Activated T-cell treated with anti-CD3 and anti-CD28 coated beads, Interleukin-2, amount 50 U/mL, for 4 hours (primary cell): ENCODE results near the gene PEAK1. TPM values are rescaled to one million over a fixed set of nuclear protein-coding genes. Genes with fewer than 3 reads are reported as not detected.

ENCODE experiments used
- ATAC-seq, 2 donors: fragments of 200-7000 bp; cut with Tn5 transposase; one replicate each; pipeline ENCODE4 v1.10.0; 2021
- DNase-seq: peaks from one replicate; pipeline ENCODE4 v3.0.0-alpha.2; 2020
- H3K27me3 Mint-ChIP-seq: one replicate; pipeline ENCODE4 v1.8.0; 2021; ENCODE audit warnings: low read depth, mixed read lengths
- H3K36me3 Mint-ChIP-seq: one replicate; pipeline ENCODE4 v1.8.0; 2022; ENCODE audit warnings: mixed read lengths; ENCODE audit not compliant: insufficient read depth
- H3K4me1 Mint-ChIP-seq: one replicate; pipeline ENCODE4 v1.8.0; 2021; ENCODE audit warnings: low read depth, mixed read lengths
- H3K4me3 Mint-ChIP-seq: one replicate; pipeline ENCODE4 v1.8.0; 2021; ENCODE audit warnings: mild to moderate bottlenecking, moderate library complexity, mixed read lengths
- H3K9me3 Mint-ChIP-seq: one replicate; pipeline ENCODE4 v1.8.0; 2021; ENCODE audit warnings: mixed read lengths
- total RNA-seq, 3 donors: library from RNA; stranded (reverse); gene quantifications; one replicate each; pipeline ENCODE4 v1.2.1, GENCODE V29; 2021

The PEAK1 gene
- total RNA-seq, 3 donors from 2014 or later = 15.5 to 23.1 (median 21.2) TPM

- Mint-ChIP-seq H3K9me3 (no peaks in the 10 kb centered on the region), H3K36me3 (peaks cover 4% of the 10 kb centered on the region), H3K4me1 (no peaks in the 10 kb centered on the region), H3K4me3 (no peak overlapping the region), H3K27me3 (no peaks in the 10 kb centered on the region)
- DNase-seq (no peak), ATAC-seq (no peak)
Measured at GRCh38 chr15:77255385-77255784, 164.5 kb downstream of the PEAK1 start.

- peaks cover 7% of the 10 kb centered on the region for H3K36me3 Mint-ChIP-seq
- no peaks in the 10 kb centered on the region for H3K4me1 Mint-ChIP-seq
- DNase-seq (no peak), ATAC-seq (peak; percentile 62 to 76)
- H3K9me3 Mint-ChIP-seq = no peaks in the 10 kb centered on the region
- H3K27me3 Mint-ChIP-seq = no peaks in the 10 kb centered on the region
- H3K4me3 Mint-ChIP-seq = no peak overlapping the region
Measured at GRCh38 chr15:77251662-77252061, 168.2 kb downstream of the PEAK1 start.

- ATAC-seq = no peak
- no peak overlapping the region for H3K4me3 Mint-ChIP-seq
- peaks cover 2% of the 10 kb centered on the region for H3K4me1 Mint-ChIP-seq
- DNase-seq = no peak
- H3K36me3 Mint-ChIP-seq = peaks cover 5% of the 10 kb centered on the region
- no peaks in the 10 kb centered on the region for H3K9me3 Mint-ChIP-seq
- no peaks in the 10 kb centered on the region for H3K27me3 Mint-ChIP-seq
Measured at GRCh38 chr15:77247116-77247515, 172.8 kb downstream of the PEAK1 start.

- H3K9me3 Mint-ChIP-seq = no peaks in the 10 kb centered on the region
- H3K4me1 Mint-ChIP-seq = peaks cover 2% of the 10 kb centered on the region
- H3K36me3 Mint-ChIP-seq = no peaks in the 10 kb centered on the region
- H3K4me3 Mint-ChIP-seq = no peak overlapping the region
- no peaks in the 10 kb centered on the region for H3K27me3 Mint-ChIP-seq
- ATAC-seq (no peak), DNase-seq (no peak)
Measured at GRCh38 chr15:77243716-77244401, 176.0 kb downstream of the PEAK1 start.

GRCh38 chr15:77243135-77243534 lies 176.8 kb downstream of the PEAK1 start:
- no peak for DNase-seq
- no peak for ATAC-seq
- H3K4me1 Mint-ChIP-seq = peaks cover 2% of the 10 kb centered on the region
- no peak overlapping the region for H3K4me3 Mint-ChIP-seq
- no peaks in the 10 kb centered on the region for H3K36me3 Mint-ChIP-seq
- no peaks in the 10 kb centered on the region for H3K27me3 Mint-ChIP-seq
- H3K9me3 Mint-ChIP-seq = no peaks in the 10 kb centered on the region

GRCh38 chr15:77239882-77240608 lies 179.9 kb downstream of the PEAK1 start:
- no peak for ATAC-seq
- Mint-ChIP-seq H3K4me1 (peaks cover 2% of the 10 kb centered on the region), H3K36me3 (peaks cover 10% of the 10 kb centered on the region), H3K27me3 (no peaks in the 10 kb centered on the region), H3K4me3 (no peak overlapping the region), H3K9me3 (no peaks in the 10 kb centered on the region)
- DNase-seq = no peak

GRCh38 chr15:77235566-77235965 lies 184.3 kb downstream of the PEAK1 start:
- Mint-ChIP-seq H3K4me1 (peaks cover 3% of the 10 kb centered on the region), H3K36me3 (peaks cover 10% of the 10 kb centered on the region), H3K27me3 (no peaks in the 10 kb centered on the region), H3K4me3 (no peak overlapping the region), H3K9me3 (no peaks in the 10 kb centered on the region)
- DNase-seq (no peak), ATAC-seq (no peak)

GRCh38 chr15:77228828-77229227 lies 191.1 kb downstream of the PEAK1 start:
- peaks cover 15% of the 10 kb centered on the region for H3K4me1 Mint-ChIP-seq
- no peaks in the 10 kb centered on the region for H3K9me3 Mint-ChIP-seq
- no peak for ATAC-seq
- H3K27me3 Mint-ChIP-seq = no peaks in the 10 kb centered on the region
- H3K4me3 Mint-ChIP-seq = no peak overlapping the region
- H3K36me3 Mint-ChIP-seq = no peaks in the 10 kb centered on the region
- no peak for DNase-seq

GRCh38 chr15:77226652-77227051 lies 193.3 kb downstream of the PEAK1 start:
- H3K4me1 Mint-ChIP-seq = peaks cover 12% of the 10 kb centered on the region
- no peaks in the 10 kb centered on the region for H3K27me3 Mint-ChIP-seq
- no peak overlapping the region for H3K4me3 Mint-ChIP-seq
- no peak for ATAC-seq
- no peaks in the 10 kb centered on the region for H3K9me3 Mint-ChIP-seq
- no peak for DNase-seq
- no peaks in the 10 kb centered on the region for H3K36me3 Mint-ChIP-seq

- Mint-ChIP-seq H3K4me1 (peaks cover 12% of the 10 kb centered on the region), H3K27me3 (no peaks in the 10 kb centered on the region), H3K36me3 (no peaks in the 10 kb centered on the region), H3K4me3 (no peak overlapping the region), H3K9me3 (no peaks in the 10 kb centered on the region)
- ATAC-seq (no peak), DNase-seq (no peak)
Measured at GRCh38 chr15:77225646-77226045, 194.3 kb downstream of the PEAK1 start.

GRCh38 chr15:77225088-77225487 lies 194.8 kb downstream of the PEAK1 start:
- Mint-ChIP-seq H3K4me3 (no peak overlapping the region), H3K4me1 (peaks cover 12% of the 10 kb centered on the region), H3K27me3 (no peaks in the 10 kb centered on the region), H3K36me3 (no peaks in the 10 kb centered on the region), H3K9me3 (no peaks in the 10 kb centered on the region)
- DNase-seq = no peak
- ATAC-seq = no peak

- no peaks in the 10 kb centered on the region for H3K27me3 Mint-ChIP-seq
- no peak overlapping the region for H3K4me3 Mint-ChIP-seq
- ATAC-seq = no peak
- no peaks in the 10 kb centered on the region for H3K36me3 Mint-ChIP-seq
- H3K9me3 Mint-ChIP-seq = no peaks in the 10 kb centered on the region
- DNase-seq = no peak
- H3K4me1 Mint-ChIP-seq = peaks cover 12% of the 10 kb centered on the region
Measured at GRCh38 chr15:77224352-77224751, 195.6 kb downstream of the PEAK1 start.

GRCh38 chr15:77221708-77222107 lies 198.2 kb downstream of the PEAK1 start:
- Mint-ChIP-seq H3K27me3 (no peaks in the 10 kb centered on the region), H3K36me3 (no peaks in the 10 kb centered on the region), H3K4me3 (no peak overlapping the region), H3K4me1 (peaks cover 12% of the 10 kb centered on the region), H3K9me3 (no peaks in the 10 kb centered on the region)
- ATAC-seq = no peak
- no peak for DNase-seq

- H3K36me3 Mint-ChIP-seq = peaks cover under 1% of the 10 kb centered on the region
Measured at GRCh38 chr15:77221174-77221573, 198.7 kb downstream of the PEAK1 start.

GRCh38 chr15:77219841-77220240 lies 200.1 kb downstream of the PEAK1 start:
- Mint-ChIP-seq H3K9me3 (no peaks in the 10 kb centered on the region), H3K4me3 (no peak overlapping the region), H3K27me3 (no peaks in the 10 kb centered on the region), H3K4me1 (peaks cover 7% of the 10 kb centered on the region), H3K36me3 (peaks cover 3% of the 10 kb centered on the region)
- DNase-seq (no peak), ATAC-seq (no peak)

More at GRCh38 chr15:77221174-77221573, 198.7 kb downstream of the PEAK1 start:
- no peak for DNase-seq
- peaks cover 12% of the 10 kb centered on the region for H3K4me1 Mint-ChIP-seq
- H3K27me3 Mint-ChIP-seq = no peaks in the 10 kb centered on the region
- no peaks in the 10 kb centered on the region for H3K9me3 Mint-ChIP-seq
- ATAC-seq = no peak
- H3K4me3 Mint-ChIP-seq = no peak overlapping the region
